Measurements from ENCODE around the gene TMEM176A. TPM values are rescaled to one million over a fixed set of nuclear protein-coding genes. Genes with fewer than 3 reads are reported as not detected.
A peak's percentile ranks its signal among the peaks of the same experiment; 100 is the strongest.
"Not testable (repeated sequence)": the region's sequence is repeated elsewhere in the genome, so short reads cannot be mapped to it uniquely, and the experiment has no call there.

Gene TMEM176A, protein sequence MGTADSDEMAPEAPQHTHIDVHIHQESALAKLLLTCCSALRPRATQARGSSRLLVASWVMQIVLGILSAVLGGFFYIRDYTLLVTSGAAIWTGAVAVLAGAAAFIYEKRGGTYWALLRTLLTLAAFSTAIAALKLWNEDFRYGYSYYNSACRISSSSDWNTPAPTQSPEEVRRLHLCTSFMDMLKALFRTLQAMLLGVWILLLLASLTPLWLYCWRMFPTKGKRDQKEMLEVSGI
- 0.10 TPM in 1 of 2 replicates, not detected in the other for total RNA-seq (2014; rRNA removed; shearing (Covaris generic))
- polyA plus RNA-seq (2014; cell fraction: nucleus; rRNA removed), result not detected in 2 replicates

DNA sequence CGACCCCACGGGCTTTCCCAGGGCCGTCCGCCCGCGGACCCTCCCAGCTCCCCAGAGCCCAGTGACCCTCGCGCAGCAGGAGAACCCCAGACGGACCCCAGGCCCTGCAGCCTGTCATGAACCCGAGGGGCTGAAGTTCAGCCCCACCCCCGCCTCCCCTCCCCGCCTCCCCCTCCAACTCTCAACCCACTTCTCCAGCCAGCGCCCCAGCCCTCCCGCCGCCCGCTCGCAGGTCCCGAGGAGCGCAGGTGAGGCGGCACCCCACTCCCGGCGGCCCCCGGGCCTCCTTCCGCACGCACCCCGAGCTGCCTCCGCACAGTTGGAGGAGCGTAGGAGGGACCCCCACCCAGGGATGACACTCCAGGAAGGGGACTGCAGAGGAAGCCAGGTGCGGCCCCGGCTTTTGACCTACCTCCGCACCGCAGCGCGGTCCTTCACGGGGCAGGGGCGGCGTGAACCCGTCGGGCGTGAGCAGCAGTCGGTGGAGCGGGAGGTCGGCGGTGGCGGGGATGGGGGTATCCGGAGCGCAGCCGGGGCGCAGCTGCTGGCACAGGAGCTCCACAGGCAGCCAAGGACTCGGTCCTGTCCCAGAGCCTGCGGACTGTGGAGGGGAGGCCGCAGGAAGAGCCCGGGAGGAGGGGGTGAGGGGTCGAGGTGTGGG, at the start of gene TMEM176A:
TSS of gene TMEM176A (plus strand) at position 189 of the 661 bp plus-strand sequence. CDS start 782 bp downstream, outside the sequence.
- no peak for DNase-seq (ENCODE audit: extremely low read depth, low read depth)

DNA sequence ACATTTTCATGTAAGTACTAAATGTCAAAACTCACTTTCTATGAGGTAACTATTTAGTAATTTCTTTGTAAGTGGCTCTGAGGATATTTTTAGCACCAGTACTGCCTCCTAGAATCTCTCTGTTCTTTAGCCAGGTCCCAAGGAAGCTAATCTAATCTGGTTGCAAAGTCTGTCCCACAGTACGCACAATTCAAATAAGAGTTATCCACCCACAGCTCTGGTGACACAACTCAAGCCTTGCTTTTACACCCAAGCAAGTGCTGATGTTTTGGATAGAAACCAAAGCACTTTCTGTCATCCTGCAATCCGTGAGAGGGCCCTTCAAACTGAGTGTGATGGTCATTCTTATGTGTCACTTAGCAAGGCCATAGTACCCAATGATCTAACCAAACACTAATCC, 48.9 kb upstream of the TMEM176A start:
- DNase-seq (ENCODE audit: extremely low read depth, low read depth), result no peak

DNA sequence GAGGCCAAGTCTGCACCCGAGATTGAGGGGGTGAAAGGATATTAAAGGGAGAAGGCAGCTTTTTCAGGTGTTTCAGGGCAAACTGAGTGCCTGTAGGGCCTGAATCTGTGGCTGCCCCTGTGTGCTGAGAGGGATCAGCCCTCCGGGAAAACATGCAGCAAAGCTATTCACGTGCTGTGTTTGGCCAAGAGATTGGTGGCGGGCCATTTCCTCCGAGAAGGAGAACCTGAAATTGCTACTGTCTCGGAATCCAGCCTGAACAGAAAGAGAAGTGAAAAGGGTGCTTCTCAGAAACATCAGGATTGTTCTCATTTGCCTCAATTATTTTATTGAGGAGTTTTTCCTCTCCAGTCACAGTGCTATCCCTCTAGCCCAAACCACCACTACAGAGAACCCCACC, 47.3 kb upstream of the TMEM176A start:
- no peak for DNase-seq (ENCODE audit: extremely low read depth, low read depth)

DNA sequence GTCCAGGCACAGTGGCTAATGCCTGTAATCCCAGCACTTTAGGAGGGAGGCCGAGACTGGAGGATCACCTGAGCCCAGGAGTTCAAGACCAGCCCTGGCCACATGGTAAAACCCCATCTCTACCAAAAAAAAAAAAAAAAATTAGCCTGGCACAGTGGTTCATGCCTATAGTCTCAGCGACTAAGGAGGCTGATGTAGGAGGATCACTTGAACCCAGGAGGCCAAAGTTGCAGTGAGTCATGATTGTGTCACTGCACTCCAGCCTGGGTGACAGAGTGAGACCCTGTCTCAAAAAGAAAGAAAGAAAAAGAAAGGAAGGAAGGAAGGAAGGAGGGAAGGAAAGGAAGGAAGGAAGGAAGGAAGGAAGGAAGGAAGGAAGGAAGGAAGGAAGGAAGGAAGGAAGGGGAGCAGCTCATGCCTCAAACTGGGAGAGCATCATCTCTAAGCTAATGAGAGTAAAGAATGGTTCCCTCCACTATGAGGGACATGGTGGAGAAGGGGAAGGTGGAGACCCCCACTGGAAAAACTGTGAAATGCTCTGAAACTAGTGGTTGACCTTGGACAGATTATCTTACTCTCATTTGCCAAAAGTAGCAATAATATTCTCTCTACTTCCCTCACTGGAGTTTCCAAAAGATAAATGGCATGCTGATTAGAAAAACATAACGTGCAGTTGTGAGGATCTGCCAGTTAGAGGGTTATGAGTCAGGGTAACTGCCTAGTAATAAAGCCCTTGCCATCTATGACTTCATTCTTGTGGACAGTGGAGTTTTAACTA, 46.6 kb upstream of the TMEM176A start:
- DNase-seq (ENCODE audit: extremely low read depth, low read depth), result no peak

- no peak for DNase-seq (ENCODE audit: extremely low read depth, low read depth)
Observed at GRCh38 chr7:150754951-150755350, 45.6 kb upstream of the TMEM176A start.

DNA sequence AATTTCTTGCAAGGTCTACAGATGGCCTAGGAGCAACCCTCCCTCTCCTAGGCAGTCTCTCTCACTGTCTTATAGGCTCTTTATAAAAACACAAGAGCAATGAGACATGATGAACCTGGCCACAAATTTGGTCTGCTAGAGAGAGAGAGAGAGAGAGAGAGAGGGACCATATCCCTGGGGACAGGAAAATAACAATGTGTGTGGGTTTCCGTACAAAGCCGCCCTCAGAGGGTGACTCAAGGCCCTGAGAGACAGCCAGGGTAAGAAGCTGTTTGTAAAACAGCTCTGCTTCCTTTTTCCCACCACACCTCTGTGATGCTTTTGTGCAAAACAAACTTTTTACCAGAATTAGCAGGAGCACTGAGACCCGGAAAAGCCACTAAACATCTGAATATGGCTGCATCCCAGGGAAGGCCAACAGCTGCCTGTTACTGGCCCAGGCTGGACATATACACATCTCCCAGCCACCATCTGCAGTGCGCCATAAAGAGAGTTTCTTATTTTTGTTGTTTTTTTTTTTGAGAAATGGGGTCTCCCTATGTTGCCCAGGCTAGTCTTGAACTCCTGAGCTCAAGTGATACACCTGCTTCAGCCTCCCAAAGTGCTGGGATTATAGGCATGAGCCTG, 45.0 kb upstream of the TMEM176A start:
- no peak for DNase-seq (ENCODE audit: extremely low read depth, low read depth)

GRCh38 chr7:150756166-150756565, 44.4 kb upstream of the TMEM176A start:
- DNase-seq (ENCODE audit: extremely low read depth, low read depth), result no peak

DNA sequence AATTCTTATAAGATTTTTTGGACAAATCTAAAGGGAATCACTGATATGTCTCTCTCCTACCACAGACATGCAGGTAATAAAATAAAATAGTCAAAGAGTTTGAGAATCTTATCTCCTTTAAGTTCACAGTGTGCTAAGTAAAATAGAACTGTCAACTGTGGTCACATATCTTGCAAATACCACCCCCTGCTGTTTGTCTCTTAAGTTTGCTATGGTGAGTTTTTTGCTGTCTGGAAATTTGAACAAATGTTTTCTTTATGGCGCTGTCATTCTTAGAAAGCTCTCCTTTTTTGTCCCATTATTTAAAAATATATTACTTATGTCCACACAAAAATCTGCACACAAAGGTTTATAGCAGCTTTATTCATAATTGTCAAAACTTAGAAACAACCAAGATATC, 43.7 kb upstream of the TMEM176A start:
- DNase-seq (ENCODE audit: extremely low read depth, low read depth), result no peak

GRCh38 chr7:150759479-150759878, 41.1 kb upstream of the TMEM176A start:
- no peak for DNase-seq (ENCODE audit: extremely low read depth, low read depth)

DNA sequence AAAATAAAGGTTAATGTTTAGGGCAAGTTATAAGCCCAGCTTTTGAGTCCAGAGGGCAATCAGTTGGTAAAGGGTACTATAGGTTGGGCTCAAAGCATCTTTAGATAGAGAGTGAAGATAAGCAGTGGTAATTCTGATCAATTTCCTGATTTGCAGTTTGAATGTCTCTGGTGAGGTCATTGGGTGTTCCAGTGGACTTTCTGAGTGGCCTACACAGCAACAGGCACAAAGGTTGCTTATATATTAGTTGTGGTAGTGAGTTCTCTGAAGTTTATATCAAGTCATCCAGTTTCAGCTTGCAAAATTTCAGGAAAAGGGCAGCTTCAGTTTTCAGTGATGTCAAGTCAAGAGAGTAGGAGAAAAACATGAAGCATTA, 34.2 kb upstream of the TMEM176A start:
- no peak for DNase-seq (ENCODE audit: extremely low read depth, low read depth)

GRCh38 chr7:150769768-150770167, 30.8 kb upstream of the TMEM176A start:
- DNase-seq (ENCODE audit: extremely low read depth, low read depth), result no peak

DNA sequence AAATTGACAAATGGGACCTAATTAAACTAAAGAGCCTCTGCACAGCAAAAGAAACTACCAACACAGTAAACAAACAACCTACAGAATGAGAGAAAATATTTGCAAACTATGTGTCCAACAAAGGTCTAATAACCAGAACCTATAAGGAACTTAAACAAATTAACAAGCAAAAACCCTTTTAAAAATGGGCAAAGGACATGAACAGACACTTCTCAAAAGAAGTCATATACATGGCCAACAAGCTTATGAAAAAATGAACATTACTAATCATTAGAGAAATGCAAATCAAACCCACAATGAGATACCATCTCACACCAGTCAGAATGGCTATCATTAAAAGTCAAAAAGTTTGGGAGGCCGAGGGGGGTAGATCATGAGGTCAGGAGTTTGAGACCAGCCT, 26.4 kb upstream of the TMEM176A start:
- not testable (repeated sequence) for DNase-seq (ENCODE audit: extremely low read depth, low read depth)

DNA sequence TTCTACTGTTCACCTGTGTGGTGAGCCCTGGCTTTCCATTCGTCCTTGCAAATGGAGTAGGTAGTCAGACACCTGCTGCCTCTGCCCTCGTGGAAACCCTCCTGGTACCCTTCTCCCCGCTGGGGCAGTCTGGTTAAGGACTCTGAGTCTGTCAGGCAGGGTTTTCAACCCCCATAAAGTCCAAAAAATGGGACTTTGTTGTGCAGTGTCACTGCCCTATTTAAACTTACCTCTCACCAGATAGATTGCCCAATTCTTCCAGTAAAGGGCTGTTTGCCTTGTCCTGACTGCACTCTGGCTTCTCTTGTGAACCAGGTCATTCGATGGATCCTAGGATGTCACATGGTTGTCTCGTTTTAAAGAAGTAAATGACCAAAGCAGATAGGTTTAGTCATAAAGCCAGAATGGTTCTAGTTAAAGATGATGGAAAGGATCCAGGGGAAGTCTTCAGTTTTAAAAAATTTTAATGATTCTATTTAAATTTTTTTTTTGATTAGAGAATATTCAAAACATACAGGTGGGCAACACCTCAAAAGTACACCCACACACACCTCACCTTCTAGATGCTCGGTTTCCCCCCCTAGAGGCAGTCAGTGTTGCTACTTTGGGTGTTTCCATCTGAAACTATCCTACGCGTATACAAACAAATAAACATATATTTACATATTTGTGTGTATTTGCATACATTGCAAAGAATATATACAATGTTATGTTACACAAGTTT, 22.4 kb upstream of the TMEM176A start:
- no peak for DNase-seq (ENCODE audit: extremely low read depth, low read depth)

DNA sequence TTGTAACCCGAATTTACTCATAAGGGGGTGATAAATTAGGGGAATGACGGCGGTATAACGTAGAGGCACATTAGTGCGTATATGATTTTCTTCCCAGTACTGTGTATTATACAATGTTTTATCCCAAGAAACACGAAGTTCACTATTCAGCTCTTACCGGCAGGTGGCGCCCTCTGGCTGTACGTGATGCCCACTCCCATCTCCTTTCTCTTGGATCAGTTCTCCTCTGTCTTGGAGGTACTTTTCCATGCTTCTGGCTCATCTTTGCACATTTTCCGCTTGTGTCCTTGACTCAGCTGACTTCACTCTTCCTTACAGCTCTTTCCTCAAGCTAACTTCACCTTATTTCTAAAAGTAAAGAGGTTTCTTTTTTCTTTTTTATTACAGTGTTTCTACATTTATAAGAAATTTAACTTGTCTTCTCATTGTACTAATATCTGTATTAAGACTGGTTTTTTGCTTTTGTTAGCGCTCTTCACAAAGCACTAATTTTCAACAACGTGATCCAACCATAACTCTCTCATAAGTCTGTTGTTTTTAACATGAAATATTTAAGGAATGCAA, 21.7 kb upstream of the TMEM176A start:
- peak; percentile 70 for DNase-seq (ENCODE audit: extremely low read depth, low read depth)

DNA sequence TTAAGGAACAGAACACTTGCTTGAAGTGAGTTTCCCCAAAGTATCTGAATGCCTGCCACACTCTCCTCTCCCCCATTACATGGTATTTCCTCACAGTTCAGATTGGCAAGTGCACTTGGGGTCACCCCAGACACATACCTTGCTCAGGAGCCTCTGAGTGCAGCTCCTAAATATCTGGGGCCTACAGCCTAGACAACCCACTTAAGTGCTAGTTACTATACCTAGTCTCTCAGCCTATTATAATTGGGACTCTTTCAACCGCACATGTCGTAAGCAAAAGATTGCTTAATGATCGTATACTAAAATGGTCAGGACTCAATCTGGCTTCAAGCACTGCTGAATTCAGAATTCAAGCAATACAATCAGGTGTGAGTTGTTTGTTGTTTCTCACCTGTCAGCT, 20.3 kb upstream of the TMEM176A start:
- DNase-seq (ENCODE audit: extremely low read depth, low read depth), result no peak

- no peak for DNase-seq (ENCODE audit: extremely low read depth, low read depth)
Observed at GRCh38 chr7:150781103-150781502, 19.5 kb upstream of the TMEM176A start.

GRCh38 chr7:150781961-150782360, 18.6 kb upstream of the TMEM176A start:
- DNase-seq (ENCODE audit: extremely low read depth, low read depth), result no peak

DNA sequence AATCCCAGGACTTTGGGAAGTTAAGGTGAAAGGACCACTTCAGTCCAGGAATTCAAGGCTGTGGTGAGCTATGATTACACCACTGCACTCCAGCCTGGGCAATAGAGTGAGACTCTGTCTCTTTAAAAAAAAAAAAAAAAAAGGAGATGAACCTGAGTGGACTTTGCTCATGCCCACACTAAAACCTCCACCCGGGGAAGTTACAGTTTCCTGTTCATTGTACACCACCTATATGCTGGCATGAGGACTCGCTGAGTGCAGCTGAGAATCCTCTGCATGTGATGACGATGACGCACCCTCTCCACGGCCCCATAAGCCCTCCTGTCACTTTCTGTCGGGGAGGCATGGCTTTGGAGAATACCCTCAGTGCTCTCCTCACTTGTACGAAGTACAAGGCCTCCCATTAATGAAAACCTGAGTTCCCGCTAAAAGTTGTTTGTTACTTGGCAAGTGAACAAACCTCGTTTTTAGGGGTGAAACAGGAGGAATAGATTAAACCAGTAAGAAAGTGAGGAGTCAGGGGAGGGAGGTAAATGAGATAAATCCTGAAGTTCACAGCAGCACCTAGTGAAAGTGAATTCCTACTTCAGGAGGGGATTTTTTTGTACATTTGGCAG, 16.3 kb upstream of the TMEM176A start:
- no peak for DNase-seq (ENCODE audit: extremely low read depth, low read depth)

DNA sequence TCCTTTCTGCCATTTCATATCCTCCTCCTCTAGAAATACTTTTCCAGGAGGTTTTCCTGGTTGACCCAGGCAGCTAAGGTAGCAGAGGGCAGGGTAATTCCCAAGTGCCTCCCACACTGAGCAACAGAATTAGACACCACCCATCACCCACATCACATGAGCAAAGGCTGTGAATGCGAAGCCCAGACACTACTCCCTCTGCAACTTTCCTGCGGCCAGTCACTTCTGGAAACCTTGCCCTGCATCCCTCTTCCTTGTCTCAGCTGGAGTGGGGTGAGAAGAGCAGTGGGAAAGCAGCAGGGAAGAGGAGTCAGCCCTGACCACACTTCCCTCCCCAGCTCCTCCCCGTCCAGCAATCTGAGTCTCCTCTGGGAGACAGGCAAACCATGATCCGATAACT, 15.6 kb upstream of the TMEM176A start:
- DNase-seq (ENCODE audit: extremely low read depth, low read depth), result no peak
